GM12878 (cell line): Measurements from ENCODE around the gene PHLPP1. TPM values are rescaled to one million over a fixed set of nuclear protein-coding genes. Genes with fewer than 3 reads are reported as not detected.

Experiments
- ATAC-seq: fragments of 200-7000 bp; cut with Tn5 transposase; 3 replicates; pipeline ENCODE4 v1.9.1; 2020; ENCODE audit warnings: mild to moderate bottlenecking, moderate library complexity
- BruUV-seq: library from RNA; stranded (reverse); fragments of 400-500 nt; replicated peaks from 2 replicates; lab custom pipeline; 2021; lab: Mats Ljungman, UMichigan
- CTCF ChIA-PET: fragments of 300-600 bp; sonication (Branson Sonifier 250); formaldehyde crosslinking; extraction: SDS; loops from one replicate; lab custom pipeline; 2021; ENCODE audit warnings: inconsistent platforms; lab: Yijun Ruan, JAX
- POLR2A ChIA-PET: fragments of 350-600 bp; formaldehyde crosslinking; extraction: SDS; loops from one replicate; lab custom pipeline; 2021; ENCODE audit warnings: inconsistent platforms; lab: Charles Lee
- RAD21 ChIA-PET: fragments of 300-600 bp; sonication (Branson Sonifier 250); formaldehyde crosslinking; loops from one replicate; lab custom pipeline; 2023; ENCODE audit warnings: antibody characterized with exemption; ENCODE audit not compliant: unreplicated experiment; lab: Charles Lee
- SMC1A ChIA-PET: fragments of 300-600 bp; sonication (Branson Sonifier 250); formaldehyde crosslinking; loops from one replicate; lab custom pipeline; 2023; ENCODE audit not compliant: unreplicated experiment, uncharacterized antibody; lab: Charles Lee
- DNase-seq: peaks from one replicate; pipeline ENCODE4 v3.0.0-alpha.2; 2011; ENCODE audit warnings: low read depth, low spot score
- FAIRE-seq: peaks from 3 replicates; lab custom pipeline; 2011; peaks lifted over from hg19 to GRCh38; lab: Jason Lieb, UNC
- H2AFZ ChIP-seq: 2 replicates; pipeline ENCODE4 v1.6.0; 2011; ENCODE audit warnings: low read depth, low read length, control low read depth; ENCODE audit not compliant: control insufficient read depth
- H3K27ac ChIP-seq: 2 replicates; pipeline ENCODE4 v1.5.1; 2011; ENCODE audit warnings: control low read depth; ENCODE audit not compliant: control insufficient read depth, insufficient read depth
- H3K27me3 ChIP-seq, 2 experiments: replicated peaks in 1 of 2; 2 replicates each; pipeline versions ENCODE4 v1.6.0 to v1.6.1; 2011; ENCODE audit warnings: low read length in 1 of 2; ENCODE audit not compliant: control insufficient read depth in 2 of 2, insufficient read depth in 2 of 2
- H3K36me3 ChIP-seq, 2 experiments: 2 replicates each; pipeline ENCODE4 v1.5.1; 2011; ENCODE audit warnings: low read length in 1 of 2; ENCODE audit not compliant: control insufficient read depth in 2 of 2, insufficient read depth in 2 of 2
- H3K4me1 ChIP-seq: 2 replicates; pipeline ENCODE4 v1.6.1; 2011; ENCODE audit warnings: mild to moderate bottlenecking, low read length, moderate library complexity, mixed read lengths; ENCODE audit not compliant: control insufficient read depth, insufficient read depth
- H3K4me2 ChIP-seq: 2 replicates; pipeline ENCODE4 v1.6.0; 2011; ENCODE audit warnings: control low read depth; ENCODE audit not compliant: control insufficient read depth, insufficient read depth
- H3K4me3 ChIP-seq: fragments of 200-600 bp; sonication (generic); 2 replicates; pipeline ENCODE4 v1.5.1; 2016
- H3K79me2 ChIP-seq: 2 replicates; pipeline ENCODE4 v1.6.0; 2011; ENCODE audit warnings: low read length; ENCODE audit not compliant: control insufficient read depth, insufficient read depth
- H3K9ac ChIP-seq: 2 replicates; pipeline ENCODE4 v1.8.0; 2011; ENCODE audit warnings: low read length, control low read depth, mixed read lengths; ENCODE audit not compliant: control insufficient read depth, insufficient read depth
- H3K9me3 ChIP-seq: replicated peaks from 3 replicates; pipeline ENCODE4 v1.5.1; 2011; ENCODE audit warnings: mild to moderate bottlenecking, low read length; ENCODE audit not compliant: control insufficient read depth, insufficient read depth
- H4K20me1 ChIP-seq: 2 replicates; pipeline ENCODE4 v1.6.0; 2011; ENCODE audit not compliant: control insufficient read depth, insufficient read depth
- BMI1 ChIP-seq: fragments of 450-650 bp; IDR thresholded peaks from 2 replicates; pipeline ENCODE4 v1.6.1; 2016; ENCODE audit warnings: mild to moderate bottlenecking, moderate library complexity, borderline replicate concordance
- CHD2 ChIP-seq: IDR thresholded peaks from 2 replicates; pipeline ENCODE4 v1.6.1; 2011; ENCODE audit warnings: low read depth, low read length, improper control_type of control experiment, borderline replicate concordance
- ESRRA ChIP-seq: IDR thresholded peaks from 2 replicates; pipeline ENCODE4 v1.6.1; 2012; ENCODE audit warnings: mild to moderate bottlenecking, low read length, improper control_type of control experiment
- GABPA ChIP-seq: IDR thresholded peaks from 2 replicates; pipeline ENCODE4 v1.6.1; 2014; ENCODE audit warnings: antibody characterized with exemption, low read depth, mild to moderate bottlenecking, inconsistent platforms
- IKZF1 ChIP-seq: fragments of 450-650 bp; conservative IDR thresholded peaks from 2 replicates; pipeline ENCODE4 v1.6.1; 2017; ENCODE audit warnings: antibody characterized with exemption, mild to moderate bottlenecking
- IKZF2 ChIP-seq, 2 experiments: fragments of 450-650 bp; IDR thresholded peaks; 2 replicates each; pipeline ENCODE4 v1.6.1; 2017; ENCODE audit warnings: mild to moderate bottlenecking in 2 of 2, moderate library complexity in 2 of 2
- MEF2B ChIP-seq: fragments of 450-650 bp; IDR thresholded peaks from 2 replicates; pipeline ENCODE4 v1.6.1; 2018; ENCODE audit warnings: mild to moderate bottlenecking, moderate library complexity; ENCODE audit not compliant: partially characterized antibody, poor library complexity, severe bottlenecking
- MTA2 ChIP-seq: fragments of 450-650 bp; IDR thresholded peaks from 2 replicates; pipeline ENCODE4 v1.6.1; 2016; ENCODE audit warnings: low read depth, mild to moderate bottlenecking, moderate library complexity
- POLR2AphosphoS5 ChIP-seq: IDR thresholded peaks from 2 replicates; pipeline ENCODE4 v1.6.1; 2011; ENCODE audit warnings: mild to moderate bottlenecking, low read length, inconsistent platforms
- RCOR1 ChIP-seq: conservative IDR thresholded peaks from 2 replicates; pipeline ENCODE4 v1.6.1; 2012; ENCODE audit warnings: low read depth, low read length, improper control_type of control experiment
- RFX5 ChIP-seq: IDR thresholded peaks from 2 replicates; pipeline ENCODE4 v1.6.1; 2011; ENCODE audit warnings: low read depth, low read length, improper control_type of control experiment
- STAT3 ChIP-seq: IDR thresholded peaks from 2 replicates; pipeline ENCODE4 v1.6.1; 2011; ENCODE audit warnings: low read depth, low read length, improper control_type of control experiment
- ZNF207 ChIP-seq: fragments of 450-650 bp; IDR thresholded peaks from 2 replicates; pipeline ENCODE4 v1.6.1; 2014; ENCODE audit warnings: antibody characterized with exemption, mild to moderate bottlenecking, borderline replicate concordance
- WGBS: methylation state at CpG from one replicate; pipeline ENCODE4 v1.1.6; 2016; ENCODE audit warnings: low lambda C conversion rate; ENCODE audit not compliant: insufficient replicate concordance, insufficient coverage; ENCODE audit errors: missing lambda C conversion rate; 5-methylcytosine and 5-hydroxymethylcytosine counted together
- in situ Hi-C: fragments of 300-500 bp; cut with MboI; formaldehyde crosslinking; loops from 9 replicates; pipeline ENCODE4 v1.14.3; 2018; ENCODE audit warnings: mixed read lengths
- intact Hi-C: fragments of 100-400 bp; cut with micrococcal nuclease; formaldehyde crosslinking; loops from one replicate; pipeline ENCODE4 v1.14.2; 2022; ENCODE audit not compliant: unreplicated experiment
- polyA plus RNA-seq, 11 experiments: library from polyadenylated mRNA; depleted of rRNA in 4 of 11; unstranded in 6 of 11; stranded (reverse) in 5 of 11; fragments of >200 nt; fragmentation: Nextera tagmentation in 4 of 11; fragmentation: Illumina TruSeq in 1 of 11; extraction: Ambion mirVana in 4 of 11; extraction: Trizol in 1 of 11; gene quantifications; 1 replicate in 1 of 11; 2 replicates in 10 of 11; pipeline versions ENCODE4 v1.2.1 to v1.2.3, GENCODE V29; 2011 to 2016; ENCODE audit warnings: inconsistent platforms in 2 of 11, missing spikeins in 2 of 11, low read depth in 1 of 11
- total RNA-seq, 4 experiments: library from RNA; depleted of rRNA in 3 of 4; stranded (reverse); fragments of >200 nt in 3 of 4; fragmentation: Illumina TruSeq in 1 of 4; extraction: Trizol in 1 of 4; gene quantifications; 2 replicates each; pipeline versions ENCODE4 v1.2.1 to v1.2.3, GENCODE V29; 2013 to 2021
- TF ChIP-seq, protein P1 (sequence below): IDR thresholded peaks from 2 replicates; pipeline ENCODE4 v1.6.1; 2012; ENCODE audit warnings: low read length, inconsistent platforms
- TF ChIP-seq, protein P2 (sequence below): fragments of 450-650 bp; IDR thresholded peaks from 2 replicates; pipeline ENCODE4 v1.6.1; 2017; ENCODE audit warnings: borderline replicate concordance

Gene PHLPP1
- total and polyA plus RNA-seq, 10 of the 15 experiments (the other 5 are each of a cell fraction or from before 2014, with no cell fraction given) = 0.42 to 7.0 (median 1.9) TPM

- Histone ChIP-seq H3K36me3 (no peaks in the 10 kb centered on the region), H3K4me2 (no peak overlapping the region), H3K4me3 (no peak overlapping the region), H2AFZ (no peak overlapping the region), H3K9ac (no peak overlapping the region), H4K20me1 (no peaks in the 10 kb centered on the region), H3K79me2 (no peaks in the 10 kb centered on the region), H3K27me3 (no peaks in the 10 kb centered on the region; a peak in 1 of 4 replicates), H3K9me3 (no peaks in the 10 kb centered on the region), H3K4me1 (no peaks in the 10 kb centered on the region), H3K27ac (no peak overlapping the region)
- no peak for TF ChIP-seq GABPA
- TF ChIP-seq, protein P1, sequence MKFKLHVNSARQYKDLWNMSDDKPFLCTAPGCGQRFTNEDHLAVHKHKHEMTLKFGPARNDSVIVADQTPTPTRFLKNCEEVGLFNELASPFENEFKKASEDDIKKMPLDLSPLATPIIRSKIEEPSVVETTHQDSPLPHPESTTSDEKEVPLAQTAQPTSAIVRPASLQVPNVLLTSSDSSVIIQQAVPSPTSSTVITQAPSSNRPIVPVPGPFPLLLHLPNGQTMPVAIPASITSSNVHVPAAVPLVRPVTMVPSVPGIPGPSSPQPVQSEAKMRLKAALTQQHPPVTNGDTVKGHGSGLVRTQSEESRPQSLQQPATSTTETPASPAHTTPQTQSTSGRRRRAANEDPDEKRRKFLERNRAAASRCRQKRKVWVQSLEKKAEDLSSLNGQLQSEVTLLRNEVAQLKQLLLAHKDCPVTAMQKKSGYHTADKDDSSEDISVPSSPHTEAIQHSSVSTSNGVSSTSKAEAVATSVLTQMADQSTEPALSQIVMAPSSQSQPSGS = no peak
- TF ChIP-seq ZNF207 = no peak
- no peak for TF ChIP-seq IKZF2 (IDR thresholded peaks at IDR 0.05)
- no peak for TF ChIP-seq MEF2B
- DNase-seq = no peak
- in situ Hi-C loops = no loop called here
- WGBS = 20% methylated on average over 1 of the region's 1 CpG
- intact Hi-C loops = no loop called here
- ATAC-seq = no peak
- ChIA-PET RAD21 (no interaction called here), POLR2A (no interaction called here), CTCF (interaction anchor here (1.2 kb wide), 1 partner anchor 404 kb away, joined by 5 read pairs; no protein-coding TSS in a partner anchor), SMC1A (no interaction called here)
- no peak for FAIRE-seq
- no TSS peak for BruUV-seq
Measured at GRCh38 chr18:62990653-62991052, 275.3 kb downstream of the PHLPP1 start.

- no peak for TF ChIP-seq MTA2
- TF ChIP-seq STAT3 = no peak
- no peak for TF ChIP-seq IKZF1
- TF ChIP-seq RCOR1 = no peak
- TF ChIP-seq ESRRA = no peak
- TF ChIP-seq BMI1 = no peak
- TF ChIP-seq POLR2AphosphoS5 = no peak
- TF ChIP-seq, protein P2, sequence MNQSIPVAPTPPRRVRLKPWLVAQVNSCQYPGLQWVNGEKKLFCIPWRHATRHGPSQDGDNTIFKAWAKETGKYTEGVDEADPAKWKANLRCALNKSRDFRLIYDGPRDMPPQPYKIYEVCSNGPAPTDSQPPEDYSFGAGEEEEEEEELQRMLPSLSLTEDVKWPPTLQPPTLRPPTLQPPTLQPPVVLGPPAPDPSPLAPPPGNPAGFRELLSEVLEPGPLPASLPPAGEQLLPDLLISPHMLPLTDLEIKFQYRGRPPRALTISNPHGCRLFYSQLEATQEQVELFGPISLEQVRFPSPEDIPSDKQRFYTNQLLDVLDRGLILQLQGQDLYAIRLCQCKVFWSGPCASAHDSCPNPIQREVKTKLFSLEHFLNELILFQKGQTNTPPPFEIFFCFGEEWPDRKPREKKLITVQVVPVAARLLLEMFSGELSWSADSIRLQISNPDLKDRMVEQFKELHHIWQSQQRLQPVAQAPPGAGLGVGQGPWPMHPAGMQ = no peak
- no peak for TF ChIP-seq RFX5
- no peak for TF ChIP-seq CHD2
- H3K9ac ChIP-seq = no peak overlapping the region
- DNase-seq (no peak), ATAC-seq (no peak), FAIRE-seq (no peak)
- POLR2A ChIA-PET = no interaction called here
- 38% methylated on average over 8 of the region's 8 CpGs for WGBS
- H3K36me3 ChIP-seq = no peaks in the 10 kb centered on the region
- no peaks in the 10 kb centered on the region for H3K79me2 ChIP-seq
- H3K4me2 ChIP-seq = no peak overlapping the region
- no peaks in the 10 kb centered on the region for H4K20me1 ChIP-seq
- RAD21 ChIA-PET = no interaction called here
- no peak overlapping the region for H3K27ac ChIP-seq
- intact Hi-C loops = no loop called here
- CTCF ChIA-PET = no interaction called here
- no peak overlapping the region for H2AFZ ChIP-seq
- no TSS peak for BruUV-seq
- no peaks in the 10 kb centered on the region; a peak in 1 of 4 replicates for H3K27me3 ChIP-seq
- H3K9me3 ChIP-seq = no peaks in the 10 kb centered on the region
- no peak overlapping the region for H3K4me3 ChIP-seq
- SMC1A ChIA-PET = no interaction called here
- H3K4me1 ChIP-seq = no peaks in the 10 kb centered on the region
- in situ Hi-C loops = no loop called here
Measured at GRCh38 chr18:62991389-62991788, 276.0 kb downstream of the PHLPP1 start.
